A172 (cell line): Measurements from ENCODE around the gene RIN3. TPM values are rescaled to one million over a fixed set of nuclear protein-coding genes. Genes with fewer than 3 reads are reported as not detected.
A peak's percentile ranks its signal among the peaks of the same experiment; 100 is the strongest.

Experiments used
- DNase-seq: peaks from one replicate; pipeline ENCODE4 v3.0.0-alpha.2; 2015; ENCODE audit warnings: low spot score
- total RNA-seq: library from RNA; depleted of rRNA; stranded (reverse); fragments of >200 nt; shearing (Covaris generic); gene quantifications from 2 replicates; pipeline ENCODE4 v1.2.3, GENCODE V29; 2014

Gene RIN3
- total RNA-seq, 1 experiment from 2014 or later, result 0.33 TPM

- DNase-seq, result no peak
These were observed 15.0 kb downstream of the RIN3 start for GRCh38 chr14:92528486-92529100.

- no peak for DNase-seq
These were observed 16.3 kb downstream of the RIN3 start for GRCh38 chr14:92529903-92530302.

DNA sequence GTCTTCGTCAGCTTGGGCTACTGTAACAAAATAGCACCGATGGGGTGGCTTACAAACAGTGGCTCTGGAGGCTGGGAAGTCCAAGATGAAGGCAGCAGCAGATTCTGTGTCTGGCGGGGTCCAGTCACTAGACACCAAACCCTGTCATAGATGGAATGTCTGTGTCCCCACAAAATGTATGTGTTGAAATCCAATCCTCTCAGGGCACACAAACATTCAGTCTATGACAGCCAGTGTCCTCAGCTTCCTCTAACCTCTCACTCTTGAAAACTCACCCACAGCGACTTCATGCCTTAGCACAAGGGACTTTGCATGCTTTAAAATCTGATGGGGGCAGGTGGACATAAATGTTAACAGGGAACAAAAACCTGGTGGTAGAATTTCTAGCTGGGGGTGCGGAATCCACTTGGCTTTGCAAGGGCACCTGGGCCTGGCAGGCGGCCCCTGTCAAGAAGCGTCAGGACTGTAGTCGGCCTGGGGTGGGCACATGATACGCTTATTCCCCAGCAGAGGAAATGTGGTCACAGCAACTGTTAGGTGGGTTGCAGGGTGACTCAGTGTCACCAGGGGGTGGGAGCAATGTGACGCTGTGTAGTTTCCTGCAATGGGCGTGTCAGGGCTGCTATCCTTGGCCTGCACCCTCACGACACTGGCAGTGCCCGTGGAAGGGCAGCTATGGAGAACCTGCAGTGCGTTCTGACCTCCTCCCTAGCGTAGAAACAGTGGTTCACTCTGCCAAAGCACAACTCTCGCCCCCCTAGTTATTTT lies 17.7 kb downstream of the RIN3 start:
- peak; percentile 14 for DNase-seq

DNA sequence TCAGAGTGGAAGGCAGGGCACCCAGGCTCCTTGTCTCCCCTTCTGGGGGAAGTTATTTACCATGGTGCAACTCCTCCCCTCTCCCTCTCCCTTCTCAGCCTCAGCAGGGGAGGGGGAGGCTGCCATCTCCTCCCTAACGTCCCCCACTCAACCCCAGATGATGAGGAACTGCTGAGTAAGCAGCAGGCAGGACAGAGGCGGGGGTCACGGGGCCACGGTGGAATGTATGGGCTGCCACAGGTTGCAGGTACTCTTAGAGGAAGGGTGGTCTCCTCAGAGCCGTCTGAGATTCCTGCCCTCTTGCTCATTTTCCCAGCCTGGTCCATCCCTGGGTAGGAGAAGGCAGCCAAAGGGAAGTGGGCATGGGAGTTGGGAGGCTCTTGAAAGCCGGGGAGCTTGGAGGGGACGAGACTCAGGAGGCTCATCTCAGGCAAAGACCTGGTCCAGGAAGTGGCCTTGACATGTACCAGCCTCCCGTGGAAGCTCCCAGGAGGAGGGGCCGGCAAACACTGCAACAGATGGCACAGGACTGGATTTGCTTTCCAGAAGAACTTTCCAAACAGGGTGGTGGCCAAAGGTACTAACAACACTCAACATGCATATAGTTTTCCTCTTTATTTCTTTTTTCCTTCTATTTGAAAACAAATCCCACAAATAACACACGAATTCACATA lies 19.0 kb downstream of the RIN3 start:
- DNase-seq, result no peak

DNA sequence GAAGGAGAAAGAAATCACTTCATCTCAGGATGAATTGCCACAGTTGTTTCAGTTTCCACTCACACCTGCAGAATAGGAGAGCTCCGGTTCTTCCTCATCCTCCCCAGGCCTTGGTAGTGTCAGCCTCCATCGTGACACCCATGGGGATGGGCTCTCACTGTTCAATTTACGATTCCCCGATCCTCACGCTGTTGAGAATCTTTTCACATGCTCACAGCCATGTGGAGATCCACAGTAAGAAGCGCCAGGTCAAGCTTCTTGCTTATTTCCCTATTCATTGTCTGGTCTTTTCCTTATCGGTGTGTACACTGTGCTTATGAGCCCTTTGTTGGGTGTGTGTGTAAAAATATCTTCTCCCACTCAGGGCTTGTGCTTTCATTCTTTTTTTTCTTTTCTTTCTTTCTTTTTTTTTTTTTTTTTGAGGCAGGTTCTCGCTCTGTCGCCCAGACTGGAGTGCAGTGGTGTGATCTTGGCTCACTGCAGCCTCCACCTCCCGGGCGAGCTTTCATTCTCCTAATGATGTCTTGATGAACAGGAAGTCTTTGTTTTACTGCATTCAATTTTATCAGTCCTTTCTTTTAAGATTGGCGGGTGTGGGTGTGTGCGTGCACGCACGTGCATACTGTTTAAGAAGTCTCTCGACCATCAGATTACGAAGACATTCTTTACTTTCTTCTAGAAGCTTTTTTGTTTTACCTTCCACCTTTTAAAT lies 21.5 kb downstream of the RIN3 start:
- DNase-seq, result no peak

DNA sequence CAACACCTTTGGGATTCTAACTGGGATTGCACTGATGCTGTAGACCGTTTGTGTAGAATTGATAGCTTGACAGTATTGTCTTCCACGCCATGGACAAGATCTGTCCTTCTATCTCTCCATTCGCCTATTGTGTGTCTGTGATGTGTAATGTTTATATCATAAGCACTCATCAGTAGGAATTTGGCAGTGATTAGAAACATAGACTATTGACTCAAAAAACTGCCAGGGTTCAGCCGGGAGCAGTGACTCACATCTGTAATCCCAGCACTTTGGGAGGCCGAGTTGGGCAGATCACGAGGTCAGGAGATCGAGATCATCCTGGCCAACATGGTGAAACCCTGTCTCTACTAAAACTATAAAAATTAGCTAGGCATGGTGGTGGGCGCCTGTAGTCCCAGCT lies 22.6 kb downstream of the RIN3 start:
- peak; percentile 21 for DNase-seq

DNA sequence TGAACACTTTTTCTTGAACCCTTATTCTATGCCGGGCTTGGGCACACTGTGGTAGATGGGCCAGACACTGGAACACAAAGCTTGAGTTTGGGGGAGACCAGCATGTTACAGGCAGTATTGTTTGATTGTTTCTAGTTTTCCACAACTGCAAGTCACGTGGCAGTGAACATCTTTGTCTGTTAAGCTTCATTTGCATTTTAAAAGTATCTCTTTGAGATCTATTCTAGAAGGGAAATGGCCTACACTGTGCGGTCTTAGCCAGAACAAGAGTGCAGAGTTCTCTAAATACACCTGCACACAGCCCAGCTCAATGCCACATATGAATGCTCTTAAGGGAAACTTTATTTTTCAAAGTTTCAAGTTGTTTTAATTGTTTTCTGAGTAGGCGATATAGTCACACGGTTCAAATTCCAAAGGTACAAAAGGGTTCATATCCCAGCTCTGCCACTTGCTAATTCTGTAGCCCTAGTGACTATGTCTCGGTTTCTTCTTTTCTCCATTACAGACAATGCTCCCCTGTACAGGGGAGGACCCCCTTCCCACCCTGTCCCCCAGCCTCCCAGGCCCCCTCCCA lies 24.9 kb downstream of the RIN3 start:
- DNase-seq, result no peak

GRCh38 chr14:92539419-92539818 lies 25.8 kb downstream of the RIN3 start:
- DNase-seq, result no peak

DNA sequence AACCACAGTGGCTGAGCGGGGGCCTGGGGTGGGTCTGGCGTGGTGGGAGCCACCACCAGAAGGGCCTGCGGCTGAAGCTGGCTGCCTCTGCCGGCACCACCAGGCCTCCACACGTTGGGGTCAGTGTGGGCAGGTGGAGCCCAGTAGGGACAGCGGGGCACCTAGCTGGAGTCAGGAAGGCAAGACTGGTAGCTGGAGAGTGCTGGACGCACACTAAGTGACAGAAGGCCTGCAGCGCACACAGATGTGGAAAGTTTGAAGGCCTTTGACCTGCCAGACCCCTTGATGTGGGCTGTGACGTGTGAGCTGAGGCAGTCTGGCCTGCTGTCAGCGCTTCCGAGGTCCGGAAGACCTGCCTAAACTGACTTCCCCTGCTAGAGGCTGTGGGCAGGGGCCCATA lies 26.3 kb downstream of the RIN3 start:
- DNase-seq, result no peak

- peak; percentile 88 for DNase-seq
These were observed 27.0 kb downstream of the RIN3 start for GRCh38 chr14:92540472-92541048.

DNA sequence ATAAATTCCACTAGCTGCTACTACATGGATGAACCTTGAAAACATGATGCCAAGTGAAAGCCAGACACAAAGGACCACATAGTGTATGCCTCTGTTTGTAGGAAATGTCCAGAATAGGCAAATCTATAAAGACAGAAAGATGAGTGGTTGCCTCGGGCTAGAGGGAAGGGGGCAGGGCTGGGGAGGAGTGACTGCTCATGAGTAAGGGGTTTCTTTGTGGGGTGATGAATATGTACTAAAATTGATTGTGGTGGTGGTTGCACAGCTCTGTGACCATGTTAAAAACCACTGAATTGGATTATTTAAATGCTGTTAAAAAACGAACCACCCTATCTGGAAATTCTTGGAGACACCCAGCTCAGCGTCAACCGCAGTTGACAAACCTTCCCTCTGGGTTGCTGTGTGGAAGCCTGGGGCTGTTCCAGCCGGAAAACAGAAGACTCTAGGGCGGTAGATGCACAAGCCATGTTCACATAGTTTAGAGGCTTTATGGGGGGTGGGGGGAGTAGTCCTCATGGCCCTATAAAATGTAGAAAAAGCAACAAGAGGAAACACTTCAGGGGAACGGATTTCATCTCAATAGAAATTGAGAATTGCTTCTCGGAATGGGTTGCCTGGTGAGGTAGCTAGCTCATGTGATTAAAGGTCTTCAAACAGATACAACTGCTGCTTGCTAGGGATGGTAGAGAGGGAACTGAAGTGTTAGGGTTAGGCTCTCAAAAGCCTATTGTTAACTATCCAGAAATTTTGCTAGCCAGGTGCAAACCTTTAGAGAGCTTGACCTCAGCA lies 29.4 kb downstream of the RIN3 start:
- no peak for DNase-seq

DNA sequence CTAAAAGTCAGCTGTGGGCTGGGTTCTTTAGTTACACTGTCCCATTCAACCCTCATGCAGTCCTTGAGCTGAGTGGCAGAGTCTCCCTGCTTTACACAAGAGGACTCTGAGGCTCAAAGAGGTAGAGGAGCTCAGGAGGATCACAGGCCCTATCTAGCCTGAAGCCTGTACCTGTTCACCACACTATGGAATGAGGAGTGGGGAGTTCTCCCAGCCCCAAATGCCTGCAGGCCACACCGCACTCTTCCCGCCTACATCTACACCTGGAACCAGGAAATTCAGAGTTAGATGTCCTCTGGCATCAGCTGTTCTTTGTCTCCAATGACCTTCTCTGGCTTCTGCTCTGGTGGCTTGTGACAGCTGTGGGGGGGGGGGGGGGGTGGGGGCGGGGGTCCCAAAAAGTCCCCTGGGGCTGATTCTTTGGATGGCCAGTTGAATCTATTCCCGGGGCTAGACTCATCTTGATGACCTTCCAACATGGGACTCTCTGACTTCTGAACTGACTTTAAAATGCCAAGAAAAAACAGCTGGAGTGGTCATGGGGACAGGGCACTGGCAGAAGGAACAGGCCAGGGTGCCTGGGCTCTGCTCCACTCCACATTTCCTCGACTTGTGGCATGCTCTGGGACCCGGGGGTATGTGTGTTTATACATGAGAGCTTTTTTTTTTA lies 30.6 kb downstream of the RIN3 start:
- no peak for DNase-seq

DNA sequence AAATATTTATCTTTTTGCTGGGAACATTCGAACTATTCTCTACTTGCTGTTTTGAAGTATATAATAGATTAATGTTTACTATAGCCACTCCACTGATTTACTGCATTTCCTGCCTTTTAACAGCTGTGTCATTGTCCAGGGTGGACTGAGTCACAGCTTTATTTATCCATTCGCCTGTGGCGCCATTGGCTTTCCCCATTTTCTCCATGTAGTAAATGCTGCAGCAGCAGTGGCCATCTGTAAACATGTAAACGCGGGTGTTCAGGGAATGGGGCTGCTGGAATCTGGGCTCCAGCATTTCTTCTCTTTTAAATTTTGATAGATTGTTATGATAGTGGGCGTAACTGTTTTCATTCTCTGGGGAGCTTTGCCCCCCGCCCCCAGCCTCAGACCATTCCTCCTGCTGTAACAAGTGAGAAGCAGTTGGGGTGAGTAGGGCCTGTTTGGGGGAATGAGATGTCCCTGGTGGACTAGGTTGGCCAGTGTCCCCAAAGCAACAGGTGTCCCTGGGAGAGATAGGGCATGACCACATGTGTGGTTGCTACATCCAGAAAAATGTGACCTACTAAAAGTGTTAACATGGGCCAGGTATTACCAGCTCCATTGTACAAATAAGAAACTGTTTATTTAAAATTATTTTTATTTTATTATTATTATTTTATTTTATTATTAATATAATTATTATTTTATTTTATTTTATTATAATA lies 32.9 kb downstream of the RIN3 start:
- peak; percentile 73 for DNase-seq

DNA sequence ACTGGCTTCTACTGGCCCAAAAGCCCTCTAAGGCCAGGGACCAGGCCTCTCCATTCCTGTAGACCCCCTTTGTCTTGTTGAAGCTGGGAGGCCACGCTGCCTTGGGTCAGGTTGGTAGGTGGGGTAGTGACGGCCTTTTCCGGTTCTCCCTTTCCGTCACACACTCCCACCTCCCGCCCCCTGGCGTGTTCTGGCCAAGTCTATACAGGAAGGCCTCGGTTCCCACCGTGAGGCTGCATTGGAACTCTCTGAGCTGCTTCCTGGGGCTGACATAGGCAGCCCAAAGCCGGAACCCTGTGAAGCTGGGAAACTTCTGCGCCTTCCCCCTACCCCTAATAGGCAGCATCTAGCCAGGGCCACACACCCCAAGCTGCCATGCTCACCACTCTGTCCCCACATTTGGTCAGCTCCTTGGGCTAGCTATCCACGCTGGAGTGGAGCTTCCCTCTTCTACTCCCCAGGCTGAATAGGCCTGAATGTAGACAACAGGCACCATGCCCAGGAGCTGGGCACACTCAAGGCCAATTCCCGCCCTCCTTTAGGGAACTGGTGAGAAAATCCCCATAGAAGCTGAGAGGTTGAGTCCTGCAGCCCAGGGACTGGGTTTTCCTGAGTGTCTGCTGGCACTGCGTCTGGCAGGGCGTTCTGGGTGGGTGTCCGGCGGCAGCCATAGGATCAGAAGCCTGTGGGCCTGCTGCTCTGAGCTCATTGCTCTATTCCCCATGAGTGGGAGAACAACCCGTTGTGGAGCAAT lies 35.7 kb downstream of the RIN3 start:
- DNase-seq, result no peak

DNA sequence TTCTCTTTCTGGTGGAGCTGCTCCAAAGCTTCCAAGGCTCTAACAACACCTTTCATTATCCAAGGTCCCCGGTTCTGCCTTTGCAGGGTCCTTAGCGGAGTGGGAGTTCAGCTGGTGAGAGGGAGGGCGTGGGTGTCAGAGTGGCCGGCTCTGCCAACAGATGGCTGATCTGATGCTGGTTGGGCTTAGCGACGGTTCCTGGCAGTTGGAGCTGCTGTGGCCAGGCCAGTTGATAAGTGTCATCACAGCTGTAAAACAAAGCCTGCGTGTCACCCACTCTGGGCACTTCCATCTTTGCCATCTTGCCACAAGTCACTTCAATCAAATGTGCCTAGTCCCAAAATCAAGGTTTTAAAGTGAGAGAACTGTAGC lies 36.3 kb downstream of the RIN3 start:
- no peak for DNase-seq

DNA sequence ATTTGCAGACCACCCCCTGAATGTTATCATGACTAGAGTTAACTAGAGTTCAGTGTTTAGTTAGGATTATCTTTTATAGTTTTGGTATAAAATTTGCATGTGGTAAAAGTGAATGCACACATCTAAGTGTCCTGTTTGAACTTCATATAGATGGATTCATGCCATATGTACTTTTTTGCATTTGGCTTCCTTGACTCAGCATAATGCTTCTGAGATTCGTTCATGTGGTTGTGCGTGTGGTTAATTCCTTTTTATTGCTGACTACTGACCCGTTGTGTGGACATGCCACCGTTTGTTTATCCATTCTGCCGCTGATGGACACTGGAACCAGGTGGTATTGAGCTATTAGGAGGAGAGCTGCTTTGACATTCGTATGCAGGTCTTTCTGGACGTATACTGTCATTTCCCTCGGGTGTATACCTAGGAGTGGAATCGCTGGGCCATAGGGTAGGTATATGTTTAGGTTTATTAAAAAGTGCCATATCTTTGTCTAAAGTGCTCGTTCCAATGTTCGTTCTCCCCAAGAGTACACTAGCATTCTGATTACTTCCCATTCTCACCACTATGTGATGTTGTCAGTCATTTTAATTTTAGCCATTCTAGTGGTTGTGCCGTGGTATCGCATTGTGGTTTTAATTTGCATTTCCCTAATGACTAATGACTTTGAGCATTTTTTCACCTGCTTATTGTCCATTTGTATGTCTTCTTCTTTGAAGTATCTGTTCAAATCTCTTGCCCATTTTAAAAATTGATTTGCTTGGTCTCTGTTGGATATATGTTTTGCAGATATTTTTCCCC lies 37.7 kb downstream of the RIN3 start:
- no peak for DNase-seq

DNA sequence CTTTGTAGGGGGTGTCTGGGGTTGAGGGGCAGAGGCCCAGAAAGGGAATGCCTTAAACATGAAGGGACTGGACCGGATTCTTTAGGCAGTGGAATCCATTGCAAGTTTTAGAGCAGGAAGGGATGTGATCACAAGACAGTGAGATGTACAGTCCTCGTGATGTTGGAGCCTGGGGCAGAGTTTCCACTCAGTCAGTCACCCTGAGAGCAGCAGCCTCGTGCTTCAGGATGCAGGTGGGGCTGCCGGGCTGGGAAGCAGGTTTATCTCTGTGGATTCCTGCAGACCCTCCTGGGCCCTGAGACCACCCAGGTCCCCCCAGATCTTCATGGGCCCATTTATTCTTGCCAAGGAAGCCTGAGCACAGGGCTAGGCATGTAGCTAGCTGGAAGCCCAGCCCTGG lies 38.5 kb downstream of the RIN3 start:
- DNase-seq, result no peak

GRCh38 chr14:92553438-92553837 lies 39.9 kb downstream of the RIN3 start:
- DNase-seq, result peak; percentile 16
